Astrocyte of the cerebellum (primary cell): Measurements from ENCODE around the gene HMX3.

Experiments
- DNase-seq: peaks from one replicate; pipeline ENCODE4 v3.0.0-alpha.2; 2011; ENCODE audit warnings: low read depth
- H3K4me3 ChIP-seq: 2 replicates; pipeline ENCODE4 v1.5.1; 2011; ENCODE audit warnings: mild to moderate bottlenecking, low read depth, low read length, moderate library complexity
- in situ Hi-C: cut with HindIII; loops from 2 replicates; pipeline ENCODE4 v1.10.0; 2017; ENCODE audit warnings: low sequenced_read_pairs
- TF ChIP-seq, protein P1 (sequence below): IDR thresholded peaks from 2 replicates; pipeline ENCODE4 v1.5.1; 2012; ENCODE audit warnings: low read length, low read depth, moderate library complexity, mild to moderate bottlenecking; ENCODE audit errors: missing control alignments

The HMX3 gene

DNA sequence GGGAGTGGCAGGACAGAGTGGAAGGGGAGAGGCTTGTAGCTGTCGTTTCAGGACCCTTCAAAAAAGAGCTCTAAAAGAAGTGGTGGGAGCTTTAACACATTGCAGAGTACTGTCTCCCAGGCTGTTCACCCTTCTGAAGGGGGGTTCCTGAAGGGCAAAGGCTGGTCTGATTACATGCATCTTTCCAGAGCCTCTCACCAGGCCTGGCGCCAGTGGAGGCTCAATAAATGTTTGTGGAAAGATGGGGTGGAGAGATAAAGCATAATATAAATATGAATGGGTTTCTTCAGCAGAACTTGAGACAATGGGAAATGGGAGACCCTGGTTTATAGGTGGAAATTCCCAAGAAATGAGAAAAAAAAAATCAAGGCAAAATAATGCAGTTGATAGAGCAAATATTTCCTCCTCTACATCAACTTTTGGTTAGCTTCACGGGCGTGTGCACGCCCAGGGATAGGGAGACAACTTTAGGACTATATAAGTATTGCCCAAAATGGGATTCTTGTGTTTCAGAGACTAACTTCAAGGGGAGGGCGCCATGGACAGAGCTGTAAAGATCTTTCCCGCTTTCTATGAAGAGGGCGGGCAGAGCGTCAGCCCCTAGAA, 17.8 kb downstream of the HMX3 start:
- no peak for DNase-seq
- TF ChIP-seq, protein P1, sequence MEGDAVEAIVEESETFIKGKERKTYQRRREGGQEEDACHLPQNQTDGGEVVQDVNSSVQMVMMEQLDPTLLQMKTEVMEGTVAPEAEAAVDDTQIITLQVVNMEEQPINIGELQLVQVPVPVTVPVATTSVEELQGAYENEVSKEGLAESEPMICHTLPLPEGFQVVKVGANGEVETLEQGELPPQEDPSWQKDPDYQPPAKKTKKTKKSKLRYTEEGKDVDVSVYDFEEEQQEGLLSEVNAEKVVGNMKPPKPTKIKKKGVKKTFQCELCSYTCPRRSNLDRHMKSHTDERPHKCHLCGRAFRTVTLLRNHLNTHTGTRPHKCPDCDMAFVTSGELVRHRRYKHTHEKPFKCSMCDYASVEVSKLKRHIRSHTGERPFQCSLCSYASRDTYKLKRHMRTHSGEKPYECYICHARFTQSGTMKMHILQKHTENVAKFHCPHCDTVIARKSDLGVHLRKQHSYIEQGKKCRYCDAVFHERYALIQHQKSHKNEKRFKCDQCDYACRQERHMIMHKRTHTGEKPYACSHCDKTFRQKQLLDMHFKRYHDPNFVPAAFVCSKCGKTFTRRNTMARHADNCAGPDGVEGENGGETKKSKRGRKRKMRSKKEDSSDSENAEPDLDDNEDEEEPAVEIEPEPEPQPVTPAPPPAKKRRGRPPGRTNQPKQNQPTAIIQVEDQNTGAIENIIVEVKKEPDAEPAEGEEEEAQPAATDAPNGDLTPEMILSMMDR: no peak
- H3K4me3 ChIP-seq: no peak overlapping the region
- in situ Hi-C loops: no loop called here

DNA sequence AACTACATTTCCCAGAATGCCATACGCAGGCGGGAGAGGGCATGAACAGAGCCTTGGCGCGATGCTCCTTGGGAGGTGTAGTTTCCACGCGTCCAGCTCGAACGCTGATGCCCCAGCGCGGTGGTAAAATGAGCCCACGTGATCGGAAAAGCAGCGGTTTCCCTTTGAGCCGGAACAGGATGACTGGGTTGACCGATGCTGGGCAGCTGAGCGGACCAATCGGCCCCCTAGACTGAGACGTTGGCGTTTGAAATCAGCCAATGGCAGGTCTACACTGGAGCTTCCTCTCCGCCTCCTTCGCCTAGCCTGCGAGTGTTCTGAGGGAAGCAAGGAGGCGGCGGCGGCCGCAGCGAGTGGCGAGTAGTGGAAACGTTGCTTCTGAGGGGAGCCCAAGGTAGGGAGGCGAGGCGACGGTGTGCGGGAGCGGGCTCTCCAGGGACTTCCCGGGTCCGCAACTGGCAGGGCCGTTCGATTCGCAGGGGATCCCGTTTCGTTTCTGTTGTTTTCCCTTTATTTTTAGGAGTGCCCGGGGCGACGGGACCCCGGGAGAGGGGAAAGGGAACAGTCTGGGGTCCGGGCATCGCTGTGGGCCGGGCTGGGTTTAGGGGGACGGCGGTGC, 18.4 kb downstream of the HMX3 start, which contains the start of gene BUB3:
Gene BUB3 (plus strand): TSS at position 311 of the 619 bp plus-strand sequence. CDS start 516 bp downstream, outside the sequence.
- in situ Hi-C loops: no loop called here
- TF ChIP-seq, protein P1: peak; percentile 8
- peak within 1 kb of the TSS; percentile 86 for H3K4me3 ChIP-seq
- DNase-seq: peak; percentile 100

DNA sequence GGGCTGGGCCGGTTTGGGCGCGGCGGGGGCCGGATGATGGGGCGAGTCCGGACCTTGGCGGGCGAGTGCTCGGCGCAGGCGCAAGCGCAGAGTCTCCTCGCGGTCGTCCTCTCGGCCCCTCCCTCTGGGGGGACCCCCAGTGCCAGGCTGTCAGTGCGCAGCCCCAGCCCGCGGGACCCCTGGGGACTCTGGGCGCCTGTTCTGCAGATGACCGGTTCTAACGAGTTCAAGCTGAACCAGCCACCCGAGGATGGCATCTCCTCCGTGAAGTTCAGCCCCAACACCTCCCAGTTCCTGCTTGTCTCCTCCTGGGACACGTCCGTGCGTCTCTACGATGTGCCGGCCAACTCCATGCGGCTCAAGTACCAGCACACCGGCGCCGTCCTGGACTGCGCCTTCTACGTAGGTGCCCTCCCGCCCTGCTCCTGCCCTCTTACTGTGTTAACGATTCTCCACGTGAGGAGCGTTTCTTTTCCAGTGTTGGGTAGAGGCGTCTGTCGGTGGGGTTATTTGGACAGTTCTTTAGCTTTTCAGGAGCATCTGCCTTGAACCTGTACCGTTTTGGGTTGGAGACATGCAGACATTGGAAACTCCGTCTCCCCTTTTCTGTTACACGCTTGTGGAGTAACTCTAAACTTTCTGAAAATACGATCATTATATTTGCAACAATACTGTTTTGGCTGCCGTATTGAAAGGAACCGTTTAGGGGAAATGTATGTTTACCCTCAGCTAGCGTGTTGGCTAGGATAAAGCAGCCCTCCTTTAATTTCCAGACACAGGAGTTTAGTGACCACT, 19.1 kb downstream of the HMX3 start:
- DNase-seq: no peak
- peak overlapping the region; percentile 86 for H3K4me3 ChIP-seq
- TF ChIP-seq, protein P1: no peak
- in situ Hi-C loops: no loop called here

DNA sequence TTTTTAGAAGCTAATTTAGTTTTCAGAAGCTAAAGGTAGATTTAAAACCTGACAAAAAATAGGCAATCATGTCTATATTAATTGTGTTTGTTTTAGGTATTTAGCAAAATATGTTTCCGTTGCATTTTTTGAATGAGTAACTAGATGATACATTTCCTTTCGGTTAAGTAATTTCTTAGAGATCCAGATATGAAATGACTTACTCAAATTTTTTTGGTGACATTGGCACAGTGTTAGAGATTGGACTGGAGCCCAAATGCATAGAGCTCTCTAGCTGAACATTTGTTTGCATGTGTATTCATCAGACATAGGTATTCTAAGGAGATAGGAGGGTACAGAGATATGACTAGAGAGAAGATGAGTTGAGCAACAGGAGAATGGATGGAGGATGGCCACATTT, 20.3 kb downstream of the HMX3 start:
- in situ Hi-C loops: no loop called here
- TF ChIP-seq, protein P1: no peak
- DNase-seq: no peak
- H3K4me3 ChIP-seq: no peak overlapping the region

DNA sequence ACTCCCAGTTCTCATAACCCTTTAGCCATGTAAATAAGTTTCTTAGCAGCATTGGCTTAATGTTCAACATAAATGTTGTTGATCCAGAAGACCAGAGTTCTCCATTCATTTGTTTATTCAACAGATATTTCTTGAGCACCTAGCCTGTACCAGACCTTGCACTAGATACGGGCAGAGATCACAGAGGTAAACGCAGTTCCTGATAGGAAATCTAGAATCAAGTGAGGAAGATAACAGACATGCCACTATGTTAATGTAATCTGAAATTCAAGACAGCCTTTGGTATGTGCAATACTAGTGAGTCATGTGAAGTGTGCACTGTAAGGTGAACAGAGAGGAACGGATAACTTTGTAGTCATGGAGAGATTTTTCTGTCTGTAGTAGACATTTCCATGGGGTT, 21.4 kb downstream of the HMX3 start:
- no peak for DNase-seq
- TF ChIP-seq, protein P1: no peak
- in situ Hi-C loops: no loop called here
- no peak overlapping the region for H3K4me3 ChIP-seq

DNA sequence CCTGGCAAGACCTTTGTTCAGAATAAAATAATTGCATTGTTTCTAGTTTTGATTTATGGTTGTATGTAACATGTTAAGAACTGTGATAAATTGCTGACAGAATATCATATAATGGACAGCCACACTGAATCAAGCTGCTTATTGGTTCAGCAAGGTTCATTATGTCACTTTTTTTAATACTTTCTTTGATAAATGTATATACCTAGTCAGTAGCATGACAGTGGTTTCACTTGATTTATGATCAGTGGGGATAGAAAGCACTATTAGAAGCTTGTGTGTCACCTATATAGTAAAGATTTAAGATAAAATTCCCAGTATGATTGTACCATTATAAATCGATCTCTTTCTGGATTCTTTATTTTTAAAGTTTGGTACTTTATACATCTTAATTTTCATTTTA, 22.9 kb downstream of the HMX3 start:
- TF ChIP-seq, protein P1: no peak
- no peak overlapping the region for H3K4me3 ChIP-seq
- in situ Hi-C loops: no loop called here
- no peak for DNase-seq
